ENCODE results near the gene LRRC3B.

The LRRC3B gene

DNA sequence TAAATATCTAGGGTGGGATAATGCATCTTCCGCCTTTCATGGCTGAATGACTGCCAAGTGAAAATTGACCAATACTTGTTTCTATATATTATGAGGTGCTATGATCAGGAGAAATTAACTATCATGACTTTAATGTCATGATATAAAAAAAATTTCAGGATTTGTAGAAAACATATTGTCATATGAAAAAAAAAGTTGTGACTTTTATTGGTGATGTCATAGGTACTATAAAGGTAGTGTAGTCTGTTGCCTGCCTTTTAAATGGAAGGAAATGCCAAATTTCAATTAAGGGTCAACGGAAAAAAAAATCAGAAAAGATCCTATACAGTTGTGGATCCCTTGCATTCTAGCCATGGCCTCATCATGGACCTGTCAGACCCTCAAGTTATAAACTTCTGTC, 15.5 kb downstream of the LRRC3B start (continued):
- TF ChIP-seq, protein P1, sequence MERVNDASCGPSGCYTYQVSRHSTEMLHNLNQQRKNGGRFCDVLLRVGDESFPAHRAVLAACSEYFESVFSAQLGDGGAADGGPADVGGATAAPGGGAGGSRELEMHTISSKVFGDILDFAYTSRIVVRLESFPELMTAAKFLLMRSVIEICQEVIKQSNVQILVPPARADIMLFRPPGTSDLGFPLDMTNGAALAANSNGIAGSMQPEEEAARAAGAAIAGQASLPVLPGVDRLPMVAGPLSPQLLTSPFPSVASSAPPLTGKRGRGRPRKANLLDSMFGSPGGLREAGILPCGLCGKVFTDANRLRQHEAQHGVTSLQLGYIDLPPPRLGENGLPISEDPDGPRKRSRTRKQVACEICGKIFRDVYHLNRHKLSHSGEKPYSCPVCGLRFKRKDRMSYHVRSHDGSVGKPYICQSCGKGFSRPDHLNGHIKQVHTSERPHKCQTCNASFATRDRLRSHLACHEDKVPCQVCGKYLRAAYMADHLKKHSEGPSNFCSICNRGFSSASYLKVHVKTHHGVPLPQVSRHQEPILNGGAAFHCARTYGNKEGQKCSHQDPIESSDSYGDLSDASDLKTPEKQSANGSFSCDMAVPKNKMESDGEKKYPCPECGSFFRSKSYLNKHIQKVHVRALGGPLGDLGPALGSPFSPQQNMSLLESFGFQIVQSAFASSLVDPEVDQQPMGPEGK (CRISPR knock-in tag; IDR thresholded peaks at IDR 0.05; ENCODE audit: borderline replicate concordance) = no peak
- no peak for TF ChIP-seq TCF4 (CRISPR knock-in tag; IDR thresholded peaks at IDR 0.05; ENCODE audit: borderline replicate concordance)
- TF ChIP-seq, protein P2, sequence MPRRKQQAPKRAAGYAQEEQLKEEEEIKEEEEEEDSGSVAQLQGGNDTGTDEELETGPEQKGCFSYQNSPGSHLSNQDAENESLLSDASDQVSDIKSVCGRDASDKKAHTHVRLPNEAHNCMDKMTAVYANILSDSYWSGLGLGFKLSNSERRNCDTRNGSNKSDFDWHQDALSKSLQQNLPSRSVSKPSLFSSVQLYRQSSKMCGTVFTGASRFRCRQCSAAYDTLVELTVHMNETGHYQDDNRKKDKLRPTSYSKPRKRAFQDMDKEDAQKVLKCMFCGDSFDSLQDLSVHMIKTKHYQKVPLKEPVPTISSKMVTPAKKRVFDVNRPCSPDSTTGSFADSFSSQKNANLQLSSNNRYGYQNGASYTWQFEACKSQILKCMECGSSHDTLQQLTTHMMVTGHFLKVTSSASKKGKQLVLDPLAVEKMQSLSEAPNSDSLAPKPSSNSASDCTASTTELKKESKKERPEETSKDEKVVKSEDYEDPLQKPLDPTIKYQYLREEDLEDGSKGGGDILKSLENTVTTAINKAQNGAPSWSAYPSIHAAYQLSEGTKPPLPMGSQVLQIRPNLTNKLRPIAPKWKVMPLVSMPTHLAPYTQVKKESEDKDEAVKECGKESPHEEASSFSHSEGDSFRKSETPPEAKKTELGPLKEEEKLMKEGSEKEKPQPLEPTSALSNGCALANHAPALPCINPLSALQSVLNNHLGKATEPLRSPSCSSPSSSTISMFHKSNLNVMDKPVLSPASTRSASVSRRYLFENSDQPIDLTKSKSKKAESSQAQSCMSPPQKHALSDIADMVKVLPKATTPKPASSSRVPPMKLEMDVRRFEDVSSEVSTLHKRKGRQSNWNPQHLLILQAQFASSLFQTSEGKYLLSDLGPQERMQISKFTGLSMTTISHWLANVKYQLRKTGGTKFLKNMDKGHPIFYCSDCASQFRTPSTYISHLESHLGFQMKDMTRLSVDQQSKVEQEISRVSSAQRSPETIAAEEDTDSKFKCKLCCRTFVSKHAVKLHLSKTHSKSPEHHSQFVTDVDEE (CRISPR knock-in tag; IDR thresholded peaks at IDR 0.05) = no peak

- TF ChIP-seq ZFP30 (CRISPR knock-in tag; IDR thresholded peaks at IDR 0.05) = no peak
- no peak for TF ChIP-seq PPARA (CRISPR knock-in tag; IDR thresholded peaks at IDR 0.05; ENCODE audit: borderline replicate concordance)
- no peak for TF ChIP-seq OSR1 (CRISPR knock-in tag; IDR thresholded peaks at IDR 0.05)
- TF ChIP-seq TCF4 (CRISPR knock-in tag; IDR thresholded peaks at IDR 0.05; ENCODE audit: borderline replicate concordance) = no peak
- TF ChIP-seq SNAI2 (CRISPR knock-in tag; IDR thresholded peaks at IDR 0.05) = no peak
- TF ChIP-seq RARB (CRISPR knock-in tag; IDR thresholded peaks at IDR 0.05) = no peak
- TF ChIP-seq, protein P1 (CRISPR knock-in tag; IDR thresholded peaks at IDR 0.05; ENCODE audit: borderline replicate concordance) = no peak
- TF ChIP-seq ZFP3 (CRISPR knock-in tag; IDR thresholded peaks at IDR 0.05) = no peak
- TF ChIP-seq CSDC2 (CRISPR knock-in tag; IDR thresholded peaks at IDR 0.05) = no peak
- no peak for TF ChIP-seq BACH2 (CRISPR knock-in tag; IDR thresholded peaks at IDR 0.05; ENCODE audit: borderline replicate concordance)
- no peak for TF ChIP-seq ESRRG (CRISPR knock-in tag; IDR thresholded peaks at IDR 0.05)
- TF ChIP-seq, protein P3, sequence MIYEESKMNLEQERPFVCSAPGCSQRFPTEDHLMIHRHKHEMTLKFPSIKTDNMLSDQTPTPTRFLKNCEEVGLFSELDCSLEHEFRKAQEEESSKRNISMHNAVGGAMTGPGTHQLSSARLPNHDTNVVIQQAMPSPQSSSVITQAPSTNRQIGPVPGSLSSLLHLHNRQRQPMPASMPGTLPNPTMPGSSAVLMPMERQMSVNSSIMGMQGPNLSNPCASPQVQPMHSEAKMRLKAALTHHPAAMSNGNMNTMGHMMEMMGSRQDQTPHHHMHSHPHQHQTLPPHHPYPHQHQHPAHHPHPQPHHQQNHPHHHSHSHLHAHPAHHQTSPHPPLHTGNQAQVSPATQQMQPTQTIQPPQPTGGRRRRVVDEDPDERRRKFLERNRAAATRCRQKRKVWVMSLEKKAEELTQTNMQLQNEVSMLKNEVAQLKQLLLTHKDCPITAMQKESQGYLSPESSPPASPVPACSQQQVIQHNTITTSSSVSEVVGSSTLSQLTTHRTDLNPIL (CRISPR knock-in tag; IDR thresholded peaks at IDR 0.05; ENCODE audit: low read depth) = no peak
- ATAC-seq = no peak
These were observed 16.8 kb downstream of the LRRC3B start for GRCh38 chr3:26639339-26639738.

- TF ChIP-seq ZFP3 (CRISPR knock-in tag; IDR thresholded peaks at IDR 0.05) (no peak), ZC3H10 (CRISPR knock-in tag; IDR thresholded peaks at IDR 0.05) (no peak), ZFP30 (CRISPR knock-in tag; IDR thresholded peaks at IDR 0.05) (no peak), TOX (CRISPR knock-in tag; IDR thresholded peaks at IDR 0.05; ENCODE audit: borderline replicate concordance) (no peak), SNAI2 (CRISPR knock-in tag; IDR thresholded peaks at IDR 0.05) (no peak)
- TF ChIP-seq, protein P3 (CRISPR knock-in tag; IDR thresholded peaks at IDR 0.05; ENCODE audit: low read depth) = no peak
- ATAC-seq = no peak
These were observed 24.5 kb downstream of the LRRC3B start for GRCh38 chr3:26647078-26647477.

DNA sequence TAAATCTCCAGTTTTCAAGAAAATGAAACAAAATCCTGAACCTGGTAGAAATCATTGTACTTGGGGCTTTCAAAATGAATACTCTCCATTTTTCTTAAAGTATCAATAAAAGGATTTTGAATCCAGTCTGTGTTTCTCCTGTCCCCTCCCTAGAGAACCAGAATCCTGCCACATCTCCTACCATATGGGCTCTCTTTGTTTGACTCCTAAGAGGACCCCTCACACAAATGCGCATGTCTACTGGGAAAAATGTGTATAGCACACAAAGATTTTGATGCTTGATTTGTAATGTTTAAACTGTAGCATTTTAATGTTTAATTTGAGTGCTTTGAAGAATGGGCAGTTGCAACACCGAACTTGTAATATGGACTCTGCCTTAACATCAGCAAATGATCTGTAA, 25.9 kb downstream of the LRRC3B start:
- ATAC-seq = no peak
- TF ChIP-seq ZNF565 (CRISPR knock-in tag; conservative IDR thresholded peaks at IDR 0.05; ENCODE audit: low read depth) (no peak), ESRRG (CRISPR knock-in tag; IDR thresholded peaks at IDR 0.05) (no peak), ISL1 (CRISPR knock-in tag; IDR thresholded peaks at IDR 0.05) (no peak), ZC3H10 (CRISPR knock-in tag; IDR thresholded peaks at IDR 0.05) (no peak), SNAI2 (CRISPR knock-in tag; IDR thresholded peaks at IDR 0.05) (no peak), CSDC2 (CRISPR knock-in tag; IDR thresholded peaks at IDR 0.05) (no peak), GLIS3 (CRISPR knock-in tag; IDR thresholded peaks at IDR 0.05) (no peak), ZNF8 (CRISPR knock-in tag; IDR thresholded peaks at IDR 0.05) (no peak), PPARA (CRISPR knock-in tag; IDR thresholded peaks at IDR 0.05; ENCODE audit: borderline replicate concordance) (no peak), ZFP3 (CRISPR knock-in tag; IDR thresholded peaks at IDR 0.05) (no peak), RARB (CRISPR knock-in tag; IDR thresholded peaks at IDR 0.05) (no peak), ZFP30 (CRISPR knock-in tag; IDR thresholded peaks at IDR 0.05) (no peak)
- TF ChIP-seq, protein P3 (CRISPR knock-in tag; IDR thresholded peaks at IDR 0.05; ENCODE audit: low read depth) = no peak
- TF ChIP-seq, protein P4, sequence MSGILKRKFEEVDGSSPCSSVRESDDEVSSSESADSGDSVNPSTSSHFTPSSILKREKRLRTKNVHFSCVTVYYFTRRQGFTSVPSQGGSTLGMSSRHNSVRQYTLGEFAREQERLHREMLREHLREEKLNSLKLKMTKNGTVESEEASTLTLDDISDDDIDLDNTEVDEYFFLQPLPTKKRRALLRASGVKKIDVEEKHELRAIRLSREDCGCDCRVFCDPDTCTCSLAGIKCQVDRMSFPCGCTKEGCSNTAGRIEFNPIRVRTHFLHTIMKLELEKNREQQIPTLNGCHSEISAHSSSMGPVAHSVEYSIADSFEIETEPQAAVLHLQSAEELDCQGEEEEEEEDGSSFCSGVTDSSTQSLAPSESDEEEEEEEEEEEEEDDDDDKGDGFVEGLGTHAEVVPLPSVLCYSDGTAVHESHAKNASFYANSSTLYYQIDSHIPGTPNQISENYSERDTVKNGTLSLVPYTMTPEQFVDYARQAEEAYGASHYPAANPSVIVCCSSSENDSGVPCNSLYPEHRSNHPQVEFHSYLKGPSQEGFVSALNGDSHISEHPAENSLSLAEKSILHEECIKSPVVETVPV (CRISPR knock-in tag; IDR thresholded peaks at IDR 0.05) = no peak
- TF ChIP-seq, protein P1 (CRISPR knock-in tag; IDR thresholded peaks at IDR 0.05; ENCODE audit: borderline replicate concordance) = no peak

Measured in SK-N-SH treated with all-trans-retinoic acid at 6 μM for 48 hours (cell line).